ENCODE results near the gene ABI3BP. TPM values are rescaled to one million over a fixed set of nuclear protein-coding genes. Genes with fewer than 3 reads are reported as not detected.
A peak's percentile ranks its signal among the peaks of the same experiment; 100 is the strongest.

ABI3BP gene
- total RNA-seq, 6 experiments from 2014 or later = 1.5 to 4.9 (median 3.0) TPM

GRCh38 chr3:100879195-100879810 is 113.9 kb downstream of the ABI3BP start:
- intact Hi-C loops (cut with DNase I) = no loop called here
- H3K4me1 ChIP-seq = no peaks in the 10 kb centered on the region
- no peaks in the 10 kb centered on the region for H3K9me3 ChIP-seq
- no peaks in the 10 kb centered on the region for H3K36me3 ChIP-seq
- no peak overlapping the region for H3K27ac ChIP-seq
- DNase-seq (no peak), ATAC-seq (no peak)
- TF ChIP-seq, protein P1, sequence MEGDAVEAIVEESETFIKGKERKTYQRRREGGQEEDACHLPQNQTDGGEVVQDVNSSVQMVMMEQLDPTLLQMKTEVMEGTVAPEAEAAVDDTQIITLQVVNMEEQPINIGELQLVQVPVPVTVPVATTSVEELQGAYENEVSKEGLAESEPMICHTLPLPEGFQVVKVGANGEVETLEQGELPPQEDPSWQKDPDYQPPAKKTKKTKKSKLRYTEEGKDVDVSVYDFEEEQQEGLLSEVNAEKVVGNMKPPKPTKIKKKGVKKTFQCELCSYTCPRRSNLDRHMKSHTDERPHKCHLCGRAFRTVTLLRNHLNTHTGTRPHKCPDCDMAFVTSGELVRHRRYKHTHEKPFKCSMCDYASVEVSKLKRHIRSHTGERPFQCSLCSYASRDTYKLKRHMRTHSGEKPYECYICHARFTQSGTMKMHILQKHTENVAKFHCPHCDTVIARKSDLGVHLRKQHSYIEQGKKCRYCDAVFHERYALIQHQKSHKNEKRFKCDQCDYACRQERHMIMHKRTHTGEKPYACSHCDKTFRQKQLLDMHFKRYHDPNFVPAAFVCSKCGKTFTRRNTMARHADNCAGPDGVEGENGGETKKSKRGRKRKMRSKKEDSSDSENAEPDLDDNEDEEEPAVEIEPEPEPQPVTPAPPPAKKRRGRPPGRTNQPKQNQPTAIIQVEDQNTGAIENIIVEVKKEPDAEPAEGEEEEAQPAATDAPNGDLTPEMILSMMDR (IDR thresholded peaks at IDR 0.05) = no peak
- TF ChIP-seq POLR2A (IDR thresholded peaks at IDR 0.05) = no peak
- H3K27me3 ChIP-seq = no peaks in the 10 kb centered on the region
- WGBS (ENCODE audit: insufficient coverage, low coverage, low lambda C conversion rate, missing lambda C conversion rate) = 48% methylated on average over 4 of the region's 4 CpGs
- H3K4me3 ChIP-seq = no peak overlapping the region

- Histone ChIP-seq H3K27me3 (no peaks in the 10 kb centered on the region), H3K9me3 (no peaks in the 10 kb centered on the region), H3K36me3 (no peaks in the 10 kb centered on the region), H3K4me1 (no peaks in the 10 kb centered on the region), H3K4me3 (no peak overlapping the region), H3K27ac (no peak overlapping the region)
- DNase-seq = no peak
- TF ChIP-seq, protein P1 (IDR thresholded peaks at IDR 0.05) = no peak
- TF ChIP-seq POLR2A (IDR thresholded peaks at IDR 0.05) = no peak
- no peak for ATAC-seq
- 50% methylated on average over 1 of the region's 2 CpGs for WGBS (ENCODE audit: insufficient coverage, low coverage, low lambda C conversion rate, missing lambda C conversion rate)
- intact Hi-C loops (cut with DNase I) = no loop called here
Observed at GRCh38 chr3:100877286-100877685, 115.9 kb downstream of the ABI3BP start.

GRCh38 chr3:100875239-100875638 is 118.0 kb downstream of the ABI3BP start:
- peak; percentile 57 to 84 (median 62) for ATAC-seq
- peak in 2 of 3 donors; percentile 46 to 54 for DNase-seq
- 16% methylated on average over 4 of the region's 5 CpGs for WGBS (ENCODE audit: insufficient coverage, low coverage, low lambda C conversion rate, missing lambda C conversion rate)
- Histone ChIP-seq H3K27ac (no peak overlapping the region), H3K9me3 (no peaks in the 10 kb centered on the region), H3K27me3 (no peaks in the 10 kb centered on the region), H3K36me3 (no peaks in the 10 kb centered on the region), H3K4me1 (no peaks in the 10 kb centered on the region), H3K4me3 (no peak overlapping the region)
- TF ChIP-seq, protein P1 (IDR thresholded peaks at IDR 0.05) = no peak
- TF ChIP-seq POLR2A (IDR thresholded peaks at IDR 0.05) = no peak
- intact Hi-C loops (cut with DNase I) = no loop called here

DNA sequence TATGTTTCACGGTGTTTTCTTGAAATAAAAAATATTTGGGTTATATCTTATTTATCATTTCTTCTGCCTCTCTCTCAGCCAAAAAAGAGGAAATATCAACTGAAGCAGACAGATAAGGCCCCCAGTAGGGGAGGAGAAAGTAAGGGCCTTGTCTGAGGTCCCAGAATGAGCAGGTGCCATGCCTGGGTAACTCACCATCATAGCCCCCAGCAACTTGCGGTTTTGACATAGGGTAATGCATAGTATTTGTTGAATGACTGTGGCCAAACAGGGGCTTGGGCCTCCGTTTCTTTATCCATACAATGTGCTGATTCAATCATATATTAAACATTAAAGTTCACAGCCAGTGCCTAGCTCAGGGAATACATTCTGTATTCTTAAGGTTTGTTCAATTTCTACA is 119.6 kb downstream of the ABI3BP start:
- ATAC-seq (no peak), DNase-seq (no peak)
- TF ChIP-seq, protein P1 (IDR thresholded peaks at IDR 0.05) = no peak
- TF ChIP-seq POLR2A (IDR thresholded peaks at IDR 0.05) = no peak
- Histone ChIP-seq H3K4me3 (no peak overlapping the region), H3K4me1 (no peaks in the 10 kb centered on the region), H3K27me3 (no peaks in the 10 kb centered on the region), H3K36me3 (no peaks in the 10 kb centered on the region), H3K27ac (no peak overlapping the region), H3K9me3 (no peaks in the 10 kb centered on the region)
- 56% methylated on average over 3 of the region's 3 CpGs for WGBS (ENCODE audit: insufficient coverage, low coverage, low lambda C conversion rate, missing lambda C conversion rate)
- intact Hi-C loops (cut with DNase I) = no loop called here
